HG03064 (cell line): Measurements from ENCODE around the gene TPM4.
"Not testable (repeated sequence)": the region's sequence is repeated elsewhere in the genome, so short reads cannot be mapped to it uniquely, and the experiment has no call there.

Source experiments
- ATAC-seq: cut with Tn5 transposase; IDR thresholded peaks from one replicate; pipeline ENCODE4 v1.9.1; 2021; ENCODE audit warnings: low read depth; ENCODE audit not compliant: unreplicated experiment

TPM4 gene

DNA sequence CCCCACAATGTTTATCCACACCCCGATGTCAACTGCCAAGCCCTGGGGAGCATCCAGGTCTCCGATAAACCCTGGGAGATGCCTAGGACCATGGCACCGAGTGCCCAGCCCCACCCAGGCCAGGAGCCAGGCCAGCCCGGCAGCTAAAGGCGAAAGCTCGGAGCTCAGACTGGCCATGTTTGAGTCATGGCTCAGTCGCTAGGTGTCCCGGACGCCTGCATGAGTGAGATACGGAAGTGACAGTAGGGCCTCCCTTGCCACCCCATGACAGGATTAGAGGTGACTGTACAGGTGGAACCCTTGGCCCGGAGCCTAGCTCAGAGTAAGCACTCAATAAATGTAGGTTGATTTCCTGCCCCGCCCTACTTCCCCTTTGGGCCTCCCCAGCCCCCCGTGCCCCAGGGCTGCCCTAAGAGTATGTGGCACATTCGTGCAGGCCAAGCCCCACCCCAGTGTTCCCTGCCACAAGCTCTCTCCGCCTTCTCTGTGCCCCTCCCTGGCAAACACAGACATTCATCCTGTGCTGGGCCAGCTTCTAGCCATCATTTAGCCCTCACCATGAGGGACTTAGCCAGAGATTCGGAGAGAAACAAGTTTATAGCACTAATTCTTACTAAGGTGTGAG is 5.8 kb upstream of the TPM4 start:
- ATAC-seq: no peak

GRCh38 chr19:16071072-16071691 is 5.1 kb upstream of the TPM4 start:
- ATAC-seq: no peak

DNA sequence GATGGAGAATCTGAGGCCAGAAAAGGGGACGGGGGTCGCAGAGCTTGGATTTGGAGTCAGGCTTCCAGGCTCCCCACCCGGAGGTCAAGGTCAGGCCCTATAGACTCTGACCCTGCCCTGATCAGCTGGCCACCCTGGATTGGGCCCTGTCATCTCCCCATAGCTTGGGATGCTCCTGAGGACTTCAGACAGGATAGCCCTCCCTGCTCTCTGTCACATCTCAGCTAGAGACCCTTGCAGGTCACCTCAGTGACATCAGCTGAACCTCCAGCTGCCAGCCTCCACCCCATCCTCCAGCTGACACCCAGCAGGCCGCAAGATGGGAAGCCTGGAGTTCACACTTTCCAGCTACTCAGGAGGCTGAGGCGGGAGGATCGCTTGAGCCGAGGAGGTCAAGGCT is 2.8 kb upstream of the TPM4 start:
- ATAC-seq: no peak

DNA sequence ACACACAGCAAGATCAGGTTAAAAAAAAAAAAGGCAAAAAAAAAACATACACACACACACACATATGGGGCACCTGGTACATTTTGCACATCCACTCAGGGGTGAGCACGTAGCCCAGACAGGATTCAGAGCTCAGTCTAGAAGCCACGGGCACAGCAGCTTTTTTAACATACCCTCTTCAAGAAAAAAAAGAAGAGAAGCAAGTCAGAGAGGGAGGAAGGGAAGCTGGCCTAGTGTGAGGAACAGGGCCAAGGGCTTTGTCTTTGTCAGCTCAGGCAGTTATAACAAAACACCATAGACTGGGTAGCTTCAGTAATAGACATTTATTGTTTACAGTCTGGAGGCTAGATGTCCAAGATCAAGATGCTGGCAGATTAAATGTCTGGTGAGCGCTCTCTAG is 2.3 kb upstream of the TPM4 start:
- no peak for ATAC-seq

- ATAC-seq: no peak
These were observed 1.6 kb upstream of the TPM4 start for GRCh38 chr19:16074488-16075365.

DNA sequence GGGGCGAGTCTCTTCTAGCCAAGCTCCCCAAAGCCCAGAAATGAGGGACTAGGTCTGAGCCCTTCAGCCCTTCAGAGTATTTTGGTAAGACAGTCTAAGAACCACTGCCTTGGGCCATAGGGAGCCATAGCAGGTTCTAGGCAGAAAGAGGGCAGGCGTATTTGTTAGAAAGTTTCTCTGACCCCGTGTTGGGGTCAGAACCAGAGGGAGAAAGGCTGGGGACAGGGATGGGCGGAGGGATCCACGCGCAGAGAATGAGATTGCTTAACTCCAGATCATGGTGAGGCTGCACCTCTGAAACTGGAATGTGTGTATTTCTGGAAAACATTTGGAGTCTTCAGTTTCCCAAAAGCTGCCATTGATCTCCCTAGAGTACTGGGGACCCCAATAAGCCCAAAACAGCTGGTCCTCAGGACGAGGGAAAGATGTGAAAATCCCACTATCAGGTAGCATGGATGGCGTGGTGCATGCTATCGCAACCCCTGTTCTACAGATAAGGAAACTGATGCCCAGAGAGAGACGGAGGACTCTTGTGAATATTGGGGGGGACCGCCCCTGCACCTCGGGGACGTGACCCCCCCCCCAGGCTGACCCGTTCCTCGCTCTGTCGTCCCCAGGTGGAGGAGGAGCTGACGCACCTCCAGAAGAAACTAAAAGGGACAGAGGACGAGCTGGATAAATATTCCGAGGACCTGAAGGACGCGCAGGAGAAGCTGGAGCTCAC is 703 bp upstream of the TPM4 start:
- no peak for ATAC-seq

DNA sequence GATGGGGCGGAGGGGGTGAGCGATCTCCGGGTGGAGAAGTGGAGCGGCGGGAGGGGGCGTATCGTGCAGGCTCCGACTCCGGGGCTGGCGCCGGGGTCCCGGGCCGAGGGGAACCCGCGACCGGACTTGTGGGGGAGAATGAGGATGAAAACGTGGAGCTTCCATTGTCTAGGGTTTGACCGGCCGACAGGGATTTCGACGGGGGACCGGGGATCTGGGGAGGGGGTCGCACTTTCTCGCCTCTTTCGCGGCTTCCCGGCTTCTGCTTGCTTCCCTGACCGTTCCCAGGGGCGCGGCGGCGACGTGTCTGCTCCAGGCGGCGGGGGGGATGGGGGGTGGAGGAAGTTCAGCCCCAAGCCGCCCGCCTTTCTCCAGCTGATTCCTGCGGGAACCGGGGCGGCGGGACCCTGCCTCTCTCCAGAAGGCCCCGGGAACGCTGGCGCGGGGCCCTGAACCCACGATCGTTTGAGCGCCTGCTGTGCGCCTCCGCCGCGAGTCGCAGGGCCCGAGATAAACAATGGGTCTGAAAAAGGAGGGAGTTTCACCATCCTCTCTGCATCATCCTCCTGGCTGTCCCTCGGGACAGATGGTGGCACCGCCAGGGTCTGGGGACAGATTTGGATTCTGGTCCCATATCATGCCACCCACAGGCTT is 790 bp downstream of the TPM4 start:
- no peak for ATAC-seq

GRCh38 chr19:16077984-16078758 is 1.9 kb downstream of the TPM4 start:
- ATAC-seq: no peak

DNA sequence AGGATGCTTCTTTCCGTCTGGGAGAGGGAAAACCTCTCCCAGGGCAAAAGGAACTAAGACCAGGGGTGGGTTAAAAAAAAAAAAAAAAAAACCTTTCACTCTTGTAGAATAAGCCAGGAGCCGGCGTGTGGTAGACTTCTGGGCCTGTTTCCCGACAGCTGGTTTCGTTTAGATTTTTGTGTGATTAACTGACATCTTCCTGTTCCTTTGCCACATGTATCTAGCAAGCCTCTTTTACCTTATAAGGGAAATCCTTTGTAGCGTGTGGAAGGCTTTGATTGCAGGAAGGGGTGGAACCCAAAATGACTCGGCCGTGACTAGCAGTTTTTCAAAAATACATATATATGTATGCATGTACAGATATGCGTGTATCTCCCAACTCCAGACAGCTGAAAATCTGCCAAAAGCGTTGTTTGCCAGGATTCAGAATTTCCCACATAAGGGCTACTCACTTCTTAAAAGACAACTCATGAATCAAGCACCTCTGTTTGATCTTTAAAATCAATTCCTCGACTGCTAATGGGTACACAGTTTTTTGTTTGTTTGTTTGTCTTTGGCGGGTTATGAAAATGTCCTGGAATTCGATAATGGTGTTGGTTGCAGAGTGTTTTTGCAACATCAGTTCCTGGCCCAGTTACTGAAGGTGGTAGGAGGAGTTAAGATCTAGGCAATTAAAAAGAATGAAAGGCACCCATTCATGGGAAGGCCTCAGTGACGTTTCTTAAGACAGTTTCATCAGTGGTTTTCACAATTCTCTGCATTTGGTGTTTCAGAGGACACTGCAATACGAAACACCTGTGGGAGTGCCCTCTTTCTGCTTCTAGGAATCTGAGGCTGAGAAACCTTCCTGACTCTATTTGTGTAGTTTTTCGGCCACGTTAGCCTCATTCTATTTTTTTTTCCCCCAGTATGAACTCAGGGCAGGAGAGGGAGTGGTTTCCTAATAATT is 2.7 kb downstream of the TPM4 start:
- ATAC-seq: no peak

DNA sequence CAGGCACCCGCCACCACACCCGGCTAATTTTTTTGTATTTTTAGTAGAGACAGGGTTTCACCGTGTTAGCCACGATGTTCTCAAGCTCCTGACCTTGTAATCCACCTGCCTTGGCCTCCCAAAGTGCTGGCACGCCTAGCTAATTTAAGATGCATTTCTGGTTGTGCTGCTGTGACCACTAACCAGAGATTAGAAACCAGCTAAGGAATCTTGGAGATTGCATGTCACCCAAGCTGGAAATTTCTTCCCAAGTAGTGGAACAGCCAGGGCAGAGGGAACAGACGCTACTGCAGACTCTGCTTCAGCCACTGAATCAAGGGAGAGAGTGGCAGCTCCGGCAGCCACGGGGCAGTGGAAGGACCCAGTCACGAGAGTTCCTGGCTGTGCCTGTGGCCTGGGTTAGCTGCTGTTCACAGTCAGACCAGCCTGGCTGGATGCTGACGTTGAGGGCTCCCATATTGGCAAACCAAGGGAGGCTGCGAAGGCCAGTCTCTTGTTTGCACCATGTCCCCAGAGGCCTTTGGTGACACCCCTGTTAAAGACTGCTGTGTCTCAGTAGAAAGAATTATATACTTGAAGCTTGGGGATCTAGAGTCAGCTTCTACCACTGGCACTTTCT is 7.9 kb downstream of the TPM4 start:
- ATAC-seq: no peak

DNA sequence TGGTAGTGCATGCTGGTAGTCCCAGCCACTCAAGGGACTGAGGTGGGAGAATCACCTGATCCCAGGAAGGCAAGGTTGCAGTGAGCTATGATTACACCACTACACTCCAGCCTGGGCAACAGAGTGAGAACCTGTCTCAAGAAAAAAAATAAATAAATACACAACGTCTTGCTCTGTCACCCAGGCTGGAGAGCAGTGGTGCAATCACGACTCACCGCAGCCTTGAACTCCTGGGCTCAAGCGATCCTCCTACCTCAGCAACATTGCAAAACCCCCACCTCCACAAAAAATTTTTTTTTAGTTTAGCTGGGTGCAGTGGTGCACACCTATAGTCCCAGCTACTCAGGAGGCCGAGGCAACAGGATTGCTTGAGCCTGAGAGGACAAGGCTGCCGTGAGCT is 8.8 kb downstream of the TPM4 start:
- no peak for ATAC-seq

DNA sequence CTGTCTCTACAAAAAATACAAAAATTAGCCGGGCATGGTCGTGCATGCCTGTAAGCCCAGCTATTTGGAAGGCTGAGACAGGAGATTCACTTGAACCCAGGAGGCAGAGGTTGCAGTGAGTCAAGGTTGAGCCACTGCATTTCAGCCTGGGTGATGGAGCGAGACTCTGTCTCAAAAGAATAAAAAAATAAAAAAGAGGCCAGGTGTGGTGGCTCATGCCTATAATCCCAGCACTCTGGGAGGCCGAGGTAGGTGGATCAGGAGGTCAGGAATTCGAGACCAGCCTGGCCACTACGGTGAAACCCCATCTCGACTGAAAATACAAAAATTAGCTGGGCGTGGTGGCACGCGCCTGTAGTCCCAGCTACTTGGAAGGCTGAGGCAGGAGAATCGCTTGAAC is 11.1 kb downstream of the TPM4 start:
- ATAC-seq: not testable (repeated sequence)

DNA sequence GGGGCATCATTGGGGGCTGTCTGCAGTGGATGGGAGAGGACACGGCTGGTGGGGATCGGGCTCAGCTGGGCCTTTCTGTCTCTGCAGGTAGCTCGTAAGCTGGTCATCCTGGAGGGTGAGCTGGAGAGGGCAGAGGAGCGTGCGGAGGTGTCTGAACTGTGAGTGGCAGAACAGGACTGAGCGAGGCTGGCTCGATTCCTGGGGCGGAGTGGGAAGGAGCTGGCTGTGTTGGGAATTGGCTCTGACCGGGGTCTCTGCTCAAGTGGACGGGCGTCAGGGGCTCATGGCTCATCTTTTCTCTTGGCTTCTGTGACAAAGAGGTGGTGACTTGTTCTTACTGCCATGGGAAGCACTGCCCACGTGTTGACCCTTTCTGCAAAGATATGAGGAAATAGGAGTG is 11.6 kb downstream of the TPM4 start:
- ATAC-seq: no peak

GRCh38 chr19:16088351-16089009 is 12.2 kb downstream of the TPM4 start:
- no peak for ATAC-seq

GRCh38 chr19:16089010-16089846 is 12.9 kb downstream of the TPM4 start:
- ATAC-seq: no peak

- ATAC-seq: no peak
These were observed 15.5 kb downstream of the TPM4 start for GRCh38 chr19:16091546-16092475.
